Esophagus squamous epithelium (tissue), 5 donors: ENCODE results near the gene CXXC5. TPM values are rescaled to one million over a fixed set of nuclear protein-coding genes. Genes with fewer than 3 reads are reported as not detected.

Source experiments
- DNase-seq: peaks from one replicate; lab custom pipeline; 2025; lab: John Stamatoyannopoulos, UW
- H3K27ac ChIP-seq, 4 donors: fragments of 200-600 bp; sonication (generic); one replicate each; pipeline ENCODE4 v1.5.1; 2016 to 2019; ENCODE audit warnings: mild to moderate bottlenecking in 1 of 4
- H3K27me3 ChIP-seq, 4 donors: fragments of 200-600 bp; sonication (generic); 1 replicate in 3 of 4; 2 replicates in 1 of 4; pipeline versions ENCODE4 v1.5.1 to v1.6.0; 2017 to 2021; ENCODE audit warnings: antibody characterized with exemption in 1 of 4
- H3K36me3 ChIP-seq, 3 donors: fragments of 200-600 bp; sonication (generic); one replicate each; pipeline ENCODE4 v1.5.1; 2016 to 2019
- H3K4me1 ChIP-seq, 3 donors: fragments of 200-600 bp; sonication (generic); one replicate each; pipeline ENCODE4 v1.5.1; 2017 to 2019
- H3K4me3 ChIP-seq, 4 donors: fragments of 200-600 bp; sonication (generic); 1 replicate in 3 of 4; 2 replicates in 1 of 4; pipeline ENCODE4 v1.5.1; 2016 to 2019; ENCODE audit warnings: mild to moderate bottlenecking in 2 of 4, moderate library complexity in 1 of 4
- H3K9me3 ChIP-seq, 3 donors: fragments of 200-600 bp; sonication (generic); one replicate each; pipeline ENCODE4 v1.5.1; 2016 to 2019
- CTCF ChIP-seq, 6 experiments: fragments of 450-650 bp in 4 of 6; fragments of 200-600 bp in 2 of 6; sonication (generic) in 2 of 6; IDR thresholded peaks; one replicate each; pipeline ENCODE4 v1.5.1; 2016 to 2019; ENCODE audit warnings: antibody characterized with exemption in 6 of 6, mild to moderate bottlenecking in 4 of 6, moderate library complexity in 4 of 6
- POLR2A ChIP-seq, 4 donors: fragments of 450-650 bp; IDR thresholded peaks; one replicate each; pipeline ENCODE4 v1.6.1; 2017; ENCODE audit warnings: antibody characterized with exemption in 4 of 4, mild to moderate bottlenecking in 4 of 4, moderate library complexity in 3 of 4
- WGBS, 2 donors: methylation state at CpG; one replicate each; pipeline ENCODE4 v1.1.5; 2018; 5-methylcytosine and 5-hydroxymethylcytosine counted together
- intact Hi-C: fragments of 100-400 bp; cut with DNase I; formaldehyde crosslinking; loops from one replicate; pipeline ENCODE4 v1.15.0; 2022
- total RNA-seq, 4 donors: library from RNA; depleted of rRNA; stranded (reverse); fragments of >200 nt; gene quantifications; one replicate each; pipeline ENCODE4 v1.1.0, GENCODE V29; 2016
- donor health status: DM: yes; HTN: yes; CAD: no.

CXXC5 gene
- total RNA-seq, 4 donors from 2014 or later, result 13.9 to 40.4 (median 22.9) TPM

GRCh38 chr5:139642213-139642612, 5.9 kb upstream of the CXXC5 start:
- no peak overlapping the region for H3K4me3 ChIP-seq
- peaks cover 29 to 83% (median 39%) of the 10 kb centered on the region in 3 donors for H3K4me1 ChIP-seq
- H3K36me3 ChIP-seq, result no peaks in the 10 kb centered on the region
- no peaks in the 10 kb centered on the region for H3K9me3 ChIP-seq
- intact Hi-C loops, result no loop called here
- TF ChIP-seq POLR2A (IDR thresholded peaks at IDR 0.05) (no peak), CTCF (IDR thresholded peaks at IDR 0.05) (no peak)
- no peaks in the 10 kb centered on the region for H3K27me3 ChIP-seq
- WGBS, 2 donors, result 40% methylated on average over 2 of the region's 7 CpGs; no CpG with 5 or more reads in 1 of the 2 donors
- peak overlapping the region in 1 of 4 donors; percentile 51 for H3K27ac ChIP-seq
- no peak for DNase-seq

- Histone ChIP-seq H3K27me3 (peaks cover 0 to 5% (median 0%) of the 10 kb centered on the region in 4 donors), H3K36me3 (no peaks in the 10 kb centered on the region), H3K9me3 (no peaks in the 10 kb centered on the region), H3K27ac (peak overlapping the region; percentile 18 to 74 (median 44)), H3K4me3 (no peak overlapping the region), H3K4me1 (peaks cover 30 to 83% (median 33%) of the 10 kb centered on the region in 3 donors)
- WGBS, 2 donors, result 30 to 44% methylated on average over 2 to 4 of the region's 16 CpGs
- intact Hi-C loops, result no loop called here
- TF ChIP-seq CTCF (IDR thresholded peaks at IDR 0.05), result no peak
- no peak for TF ChIP-seq POLR2A (IDR thresholded peaks at IDR 0.05)
- DNase-seq, result no peak
Observed at GRCh38 chr5:139642891-139643871, 5.0 kb upstream of the CXXC5 start.

GRCh38 chr5:139644001-139644456, 4.1 kb upstream of the CXXC5 start:
- no peak for TF ChIP-seq POLR2A (IDR thresholded peaks at IDR 0.05)
- no peak for TF ChIP-seq CTCF (IDR thresholded peaks at IDR 0.05)
- DNase-seq, result no peak
- WGBS, 2 donors, result no CpG with 5 or more reads among the region's 5 CpGs

GRCh38 chr5:139644646-139645429, 3.3 kb upstream of the CXXC5 start:
- H3K36me3 ChIP-seq, result no peaks in the 10 kb centered on the region
- H3K27me3 ChIP-seq, result peaks cover 0 to 18% (median under 1%) of the 10 kb centered on the region in 4 donors
- peaks cover 23 to 81% (median 23%) of the 10 kb centered on the region in 3 donors for H3K4me1 ChIP-seq
- no peak overlapping the region for H3K4me3 ChIP-seq
- 92% methylated on average over 3 of the region's 3 CpGs; no CpG with 5 or more reads in 1 of the 2 donors for WGBS, 2 donors
- intact Hi-C loops, result no loop called here
- DNase-seq, result no peak
- no peaks in the 10 kb centered on the region for H3K9me3 ChIP-seq
- TF ChIP-seq CTCF (IDR thresholded peaks at IDR 0.05) (no peak), POLR2A (IDR thresholded peaks at IDR 0.05) (no peak)
- no peak overlapping the region for H3K27ac ChIP-seq

More at GRCh38 chr5:139644001-139644456, 4.1 kb upstream of the CXXC5 start:
- no peak overlapping the region for H3K4me3 ChIP-seq
- H3K36me3 ChIP-seq, result no peaks in the 10 kb centered on the region
- H3K27ac ChIP-seq, result peak overlapping the region in 2 of 4 donors; percentile 51 to 74
- peaks cover 23 to 81% (median 27%) of the 10 kb centered on the region in 3 donors for H3K4me1 ChIP-seq
- peaks cover 0 to 10% (median 0%) of the 10 kb centered on the region in 4 donors for H3K27me3 ChIP-seq
- intact Hi-C loops, result no loop called here
- no peaks in the 10 kb centered on the region for H3K9me3 ChIP-seq
